OCI-LY3 (cell line): Measurements from ENCODE around the gene KCNMA1.

Source experiments
- EZH2phosphoT487 ChIP-seq: fragments of 200-600 bp; shearing (Covaris generic); IDR thresholded peaks from 2 replicates; pipeline ENCODE4 v1.6.1; 2018; ENCODE audit warnings: antibody characterized with exemption, mixed run types, low read depth
- TF ChIP-seq, protein P1 (sequence below): fragments of 200-600, 300-600 bp; sonication (generic); IDR thresholded peaks from 2 replicates; pipeline ENCODE4 v1.5.1; 2014; ENCODE audit warnings: antibody characterized with exemption, low read length, low read depth

GRCh38 chr10:77541247-77541646 is 96.4 kb downstream of the KCNMA1 start:
- TF ChIP-seq, protein P1, sequence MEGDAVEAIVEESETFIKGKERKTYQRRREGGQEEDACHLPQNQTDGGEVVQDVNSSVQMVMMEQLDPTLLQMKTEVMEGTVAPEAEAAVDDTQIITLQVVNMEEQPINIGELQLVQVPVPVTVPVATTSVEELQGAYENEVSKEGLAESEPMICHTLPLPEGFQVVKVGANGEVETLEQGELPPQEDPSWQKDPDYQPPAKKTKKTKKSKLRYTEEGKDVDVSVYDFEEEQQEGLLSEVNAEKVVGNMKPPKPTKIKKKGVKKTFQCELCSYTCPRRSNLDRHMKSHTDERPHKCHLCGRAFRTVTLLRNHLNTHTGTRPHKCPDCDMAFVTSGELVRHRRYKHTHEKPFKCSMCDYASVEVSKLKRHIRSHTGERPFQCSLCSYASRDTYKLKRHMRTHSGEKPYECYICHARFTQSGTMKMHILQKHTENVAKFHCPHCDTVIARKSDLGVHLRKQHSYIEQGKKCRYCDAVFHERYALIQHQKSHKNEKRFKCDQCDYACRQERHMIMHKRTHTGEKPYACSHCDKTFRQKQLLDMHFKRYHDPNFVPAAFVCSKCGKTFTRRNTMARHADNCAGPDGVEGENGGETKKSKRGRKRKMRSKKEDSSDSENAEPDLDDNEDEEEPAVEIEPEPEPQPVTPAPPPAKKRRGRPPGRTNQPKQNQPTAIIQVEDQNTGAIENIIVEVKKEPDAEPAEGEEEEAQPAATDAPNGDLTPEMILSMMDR = no peak
- TF ChIP-seq EZH2phosphoT487 = no peak
